BLaER1 treated with 17β-estradiol and CSF1 and Interleukin-3, amounts not matched to agents 10 nM and 100 nM (cell line): ENCODE data around the gene CPN2.

ENCODE experiments used
- H3K27ac ChIP-seq, 11 experiments: shearing (Covaris generic); formaldehyde crosslinking; 2 replicates each; pipeline ENCODE4 v1.8.1; 2022
- H3K27me3 ChIP-seq, 11 experiments: shearing (Covaris generic); formaldehyde crosslinking; 2 replicates each; pipeline ENCODE4 v1.8.1; 2022
- H3K36me3 ChIP-seq, 11 experiments: shearing (Covaris generic); formaldehyde crosslinking; 2 replicates each; pipeline ENCODE4 v1.8.1; 2022
- H3K4me1 ChIP-seq, 10 experiments: shearing (Covaris generic); formaldehyde crosslinking; 2 replicates each; pipeline ENCODE4 v1.8.1; 2022
- H3K4me2 ChIP-seq, 11 experiments: shearing (Covaris generic); formaldehyde crosslinking; 2 replicates each; pipeline ENCODE4 v1.8.1; 2022
- H3K4me3 ChIP-seq, 10 experiments: shearing (Covaris generic); formaldehyde crosslinking; 2 replicates each; pipeline ENCODE4 v1.8.1; 2022
- H3K9ac ChIP-seq, 11 experiments: shearing (Covaris generic); formaldehyde crosslinking; 2 replicates each; pipeline ENCODE4 v1.8.1; 2022
- H3K9me3 ChIP-seq, 11 experiments: shearing (Covaris generic); formaldehyde crosslinking; replicated peaks in 1 of 11; 2 replicates each; pipeline ENCODE4 v1.8.1; 2022
- H4K20me1 ChIP-seq, 11 experiments: shearing (Covaris generic); formaldehyde crosslinking; 2 replicates each; pipeline ENCODE4 v1.8.1; 2022
- Cebpa-rat ChIP-seq, 11 experiments: shearing (Covaris generic); IDR thresholded peaks; 2 replicates each; pipeline ENCODE4 v1.8.1; 2022

Gene CPN2

DNA sequence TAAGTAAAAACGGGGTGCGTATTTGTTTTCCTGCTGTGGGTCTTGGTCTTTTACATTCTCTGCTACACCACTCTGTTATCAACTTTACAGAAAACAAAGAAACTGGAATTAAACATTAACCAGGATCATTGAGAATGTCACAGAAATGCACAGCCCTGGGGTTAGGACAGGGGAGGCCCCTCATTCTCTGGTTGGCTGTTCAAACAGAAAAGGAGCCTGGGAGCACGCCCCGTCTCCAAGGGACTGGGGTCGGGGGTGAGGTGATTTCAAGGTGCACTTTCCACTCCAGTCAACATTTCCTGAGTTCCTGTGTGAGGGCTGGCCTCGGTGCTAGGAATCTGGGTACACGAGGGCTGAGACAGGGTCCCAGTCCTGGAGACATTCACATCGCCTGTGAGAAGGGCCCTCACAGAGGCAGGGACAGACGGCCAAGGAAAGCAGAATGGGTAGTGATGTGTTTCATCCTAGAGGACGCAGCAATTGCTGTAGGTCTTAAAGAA is 30.3 kb downstream of the CPN2 start:
- no peak for TF ChIP-seq Cebpa-rat (IDR thresholded peaks at IDR 0.05)
- Histone ChIP-seq H3K4me3 (no peak overlapping the region), H3K4me2 (no peak overlapping the region), H3K27me3 (peaks cover 0 to 16% (median 10%) of the 10 kb centered on the region in 11 experiments; a peak in 12 of 22 replicates), H3K9ac (no peak overlapping the region), H3K27ac (no peak overlapping the region), H3K36me3 (no peaks in the 10 kb centered on the region; a peak in 2 of 22 replicates), H3K4me1 (peaks cover 0 to 19% (median 9%) of the 10 kb centered on the region in 10 experiments; a peak in 8 of 20 replicates), H3K9me3 (peaks cover 22 to 38% (median 25%) of the 10 kb centered on the region in 11 experiments), H4K20me1 (no peaks in the 10 kb centered on the region)

- Histone ChIP-seq H3K27ac (no peak overlapping the region), H3K4me1 (peaks cover 0 to 23% (median 12%) of the 10 kb centered on the region in 10 experiments; a peak in 14 of 20 replicates), H3K9me3 (peaks cover 22 to 34% (median 24%) of the 10 kb centered on the region in 11 experiments), H4K20me1 (no peaks in the 10 kb centered on the region), H3K4me3 (no peak overlapping the region), H3K9ac (no peak overlapping the region), H3K36me3 (no peaks in the 10 kb centered on the region; a peak in 2 of 22 replicates), H3K27me3 (peaks cover 4 to 22% (median 15%) of the 10 kb centered on the region in 11 experiments), H3K4me2 (no peak overlapping the region)
- TF ChIP-seq Cebpa-rat (IDR thresholded peaks at IDR 0.05), result no peak
These were observed 31.0 kb downstream of the CPN2 start for GRCh38 chr3:194320100-194320499.

DNA sequence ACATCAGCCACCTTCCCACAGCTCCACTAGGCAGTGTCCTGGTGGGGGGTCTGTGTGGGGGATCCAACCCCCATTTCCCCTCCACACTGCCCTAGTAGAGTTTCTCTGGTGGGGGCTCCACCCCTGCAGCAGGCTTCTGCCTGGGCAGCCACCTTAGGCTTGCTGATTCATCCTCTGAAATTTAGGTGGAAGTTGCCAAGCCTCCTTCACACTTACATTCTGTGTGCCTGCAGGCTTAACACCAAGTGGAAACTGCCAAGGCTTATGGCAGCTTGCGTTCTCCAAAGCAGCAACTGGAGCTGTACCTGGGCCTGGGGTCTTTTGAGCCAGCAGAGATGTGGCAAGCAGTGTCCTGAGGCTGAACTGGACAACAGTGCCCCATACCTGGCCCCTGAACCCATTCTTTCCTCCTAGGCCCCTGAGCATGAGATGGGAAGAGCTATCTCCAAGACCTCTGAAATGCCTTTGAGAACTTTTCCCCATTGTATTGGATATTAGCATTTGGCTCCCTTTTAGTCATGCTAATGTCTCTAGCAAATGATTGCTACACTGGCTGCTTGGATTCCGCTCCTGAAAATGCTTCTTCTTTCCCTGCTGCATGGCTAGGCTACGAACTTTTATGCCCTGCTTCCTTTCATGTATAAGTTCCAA is 32.5 kb downstream of the CPN2 start:
- no peak for TF ChIP-seq Cebpa-rat (IDR thresholded peaks at IDR 0.05)
- H3K27ac ChIP-seq, result no peak overlapping the region

DNA sequence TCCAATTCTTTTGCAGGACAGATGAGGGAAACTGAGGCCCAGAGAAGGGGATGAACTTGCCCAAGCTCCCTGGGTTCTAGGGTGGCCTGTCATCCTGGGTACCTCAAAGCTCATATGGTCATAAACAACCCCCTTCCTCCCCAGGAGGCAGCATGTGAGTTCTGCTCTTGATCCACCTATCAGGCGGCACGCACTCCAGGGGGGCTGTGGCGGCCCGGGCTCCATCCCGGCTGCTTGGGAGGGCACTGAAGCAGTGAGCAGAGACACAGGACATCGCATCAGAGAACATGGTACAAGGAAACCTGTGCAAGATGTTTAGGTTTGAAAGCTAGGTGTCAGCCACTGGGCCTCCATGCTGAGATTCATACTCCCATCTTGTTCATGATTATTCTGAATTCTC is 34.2 kb downstream of the CPN2 start:
- H3K9ac ChIP-seq, result no peak overlapping the region
- no peak overlapping the region for H3K4me2 ChIP-seq
- no peak overlapping the region for H3K27ac ChIP-seq
- H3K4me1 ChIP-seq, result peaks cover 0 to 22% (median 9%) of the 10 kb centered on the region in 10 experiments; a peak in 13 of 20 replicates
- H3K36me3 ChIP-seq, result no peaks in the 10 kb centered on the region; a peak in 2 of 22 replicates
- peaks cover 36 to 54% (median 47%) of the 10 kb centered on the region in 11 experiments for H3K27me3 ChIP-seq
- peaks cover 0 to 12% (median 0%) of the 10 kb centered on the region in 11 experiments; a peak in 1 of 22 replicates for H4K20me1 ChIP-seq
- H3K4me3 ChIP-seq, result no peak overlapping the region
- no peak for TF ChIP-seq Cebpa-rat (IDR thresholded peaks at IDR 0.05)
- H3K9me3 ChIP-seq, result peaks cover 22 to 29% (median 24%) of the 10 kb centered on the region in 11 experiments

More for the DNA sequence above, 32.5 kb downstream of the CPN2 start:
- Histone ChIP-seq H3K27me3 (peaks cover 18 to 37% (median 30%) of the 10 kb centered on the region in 11 experiments), H3K4me3 (no peak overlapping the region), H3K9ac (no peak overlapping the region), H3K4me2 (no peak overlapping the region), H3K36me3 (no peaks in the 10 kb centered on the region; a peak in 2 of 22 replicates), H4K20me1 (0 out of 22 replicates have a peak, but pooled peaks cover 0 to 2% (median 0%) of the 10 kb centered on the region in 11 experiments), H3K9me3 (peaks cover 22 to 29% (median 24%) of the 10 kb centered on the region in 11 experiments), H3K4me1 (peaks cover 0 to 21% (median 11%) of the 10 kb centered on the region in 10 experiments; a peak in 14 of 20 replicates)

GRCh38 chr3:194315965-194316361 is 35.2 kb downstream of the CPN2 start:
- H3K4me2 ChIP-seq, result peak overlapping the region; percentile 87 to 100 (median 95)

DNA sequence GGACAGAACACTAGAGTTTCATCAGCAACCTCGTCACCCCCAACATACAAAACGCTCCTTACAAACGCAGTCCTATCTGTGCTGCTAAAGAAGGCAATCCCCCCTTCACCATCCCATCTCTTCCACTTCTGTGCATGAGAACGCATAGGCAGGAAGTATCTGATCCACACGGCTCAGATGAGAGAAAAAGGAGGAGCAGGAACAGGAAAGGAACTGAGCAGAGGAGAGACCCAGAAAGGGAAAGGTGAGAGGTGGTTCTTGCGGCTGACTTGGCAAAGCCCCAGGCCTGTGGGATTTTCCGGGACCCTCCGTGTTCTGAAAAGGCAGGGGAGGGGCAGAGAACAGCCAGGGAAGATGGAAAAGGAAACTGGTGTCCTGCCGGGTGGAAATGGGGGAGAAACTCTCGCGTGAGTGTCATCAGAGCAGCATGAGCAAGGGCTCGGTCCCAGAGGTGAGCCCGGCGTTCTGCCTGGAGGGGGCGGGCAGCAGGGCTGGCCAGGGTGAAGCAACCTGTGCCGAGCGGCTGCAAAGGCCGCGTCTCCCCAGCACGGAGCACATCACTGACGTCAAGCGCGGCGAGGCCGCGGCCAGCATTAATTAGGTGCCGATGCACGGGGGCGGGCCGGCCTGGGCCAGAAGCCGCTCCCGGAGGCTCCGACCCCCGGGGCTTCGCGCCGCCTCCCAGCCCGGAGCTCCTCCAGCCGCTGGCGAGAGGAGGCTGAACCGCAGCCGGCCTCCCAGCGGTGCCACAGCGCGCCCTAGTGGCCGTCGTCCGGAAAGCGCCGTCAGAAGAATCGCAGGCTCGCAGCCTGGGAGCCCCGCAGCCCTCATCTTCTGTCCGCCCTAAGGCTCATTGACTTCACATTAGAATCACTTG is 35.8 kb downstream of the CPN2 start:
- peaks cover 0 to 22% (median 9%) of the 10 kb centered on the region in 10 experiments; a peak in 13 of 20 replicates for H3K4me1 ChIP-seq
- H3K4me3 ChIP-seq, result peak overlapping the region; percentile 46 to 71 (median 57)
- H3K4me2 ChIP-seq, result peak overlapping the region; percentile 87 to 100 (median 95)
- H3K36me3 ChIP-seq, result no peaks in the 10 kb centered on the region; a peak in 2 of 22 replicates
- H3K9ac ChIP-seq, result peak overlapping the region in 10 of 11 experiments; percentile 40 to 67 (median 63); a peak in 19 of 22 replicates
- TF ChIP-seq Cebpa-rat (IDR thresholded peaks at IDR 0.05), result no peak
- H3K27me3 ChIP-seq, result peaks cover 43 to 70% (median 63%) of the 10 kb centered on the region in 11 experiments
- peaks cover 0 to 12% (median 0%) of the 10 kb centered on the region in 11 experiments; a peak in 1 of 22 replicates for H4K20me1 ChIP-seq
- H3K9me3 ChIP-seq, result peaks cover 22 to 29% (median 24%) of the 10 kb centered on the region in 11 experiments
- peak overlapping the region in 3 of 11 experiments; percentile 18 to 37 (median 21); a peak in 1 of 22 replicates for H3K27ac ChIP-seq

More at GRCh38 chr3:194315965-194316361, 35.2 kb downstream of the CPN2 start:
- peaks cover 43 to 64% (median 56%) of the 10 kb centered on the region in 11 experiments for H3K27me3 ChIP-seq
- peak overlapping the region in 7 of 10 experiments; percentile 53 to 71 (median 60); a peak in 11 of 20 replicates for H3K4me3 ChIP-seq
- H3K9me3 ChIP-seq, result peaks cover 22 to 29% (median 24%) of the 10 kb centered on the region in 11 experiments
- H3K4me1 ChIP-seq, result peaks cover 0 to 22% (median 9%) of the 10 kb centered on the region in 10 experiments; a peak in 13 of 20 replicates
- TF ChIP-seq Cebpa-rat (IDR thresholded peaks at IDR 0.05), result no peak
- H3K27ac ChIP-seq, result no peak overlapping the region
- H3K36me3 ChIP-seq, result no peaks in the 10 kb centered on the region; a peak in 2 of 22 replicates
- H4K20me1 ChIP-seq, result peaks cover 0 to 12% (median 0%) of the 10 kb centered on the region in 11 experiments; a peak in 1 of 22 replicates
- H3K9ac ChIP-seq, result peak overlapping the region in 1 of 11 experiments; percentile 63; a peak in 3 of 22 replicates

DNA sequence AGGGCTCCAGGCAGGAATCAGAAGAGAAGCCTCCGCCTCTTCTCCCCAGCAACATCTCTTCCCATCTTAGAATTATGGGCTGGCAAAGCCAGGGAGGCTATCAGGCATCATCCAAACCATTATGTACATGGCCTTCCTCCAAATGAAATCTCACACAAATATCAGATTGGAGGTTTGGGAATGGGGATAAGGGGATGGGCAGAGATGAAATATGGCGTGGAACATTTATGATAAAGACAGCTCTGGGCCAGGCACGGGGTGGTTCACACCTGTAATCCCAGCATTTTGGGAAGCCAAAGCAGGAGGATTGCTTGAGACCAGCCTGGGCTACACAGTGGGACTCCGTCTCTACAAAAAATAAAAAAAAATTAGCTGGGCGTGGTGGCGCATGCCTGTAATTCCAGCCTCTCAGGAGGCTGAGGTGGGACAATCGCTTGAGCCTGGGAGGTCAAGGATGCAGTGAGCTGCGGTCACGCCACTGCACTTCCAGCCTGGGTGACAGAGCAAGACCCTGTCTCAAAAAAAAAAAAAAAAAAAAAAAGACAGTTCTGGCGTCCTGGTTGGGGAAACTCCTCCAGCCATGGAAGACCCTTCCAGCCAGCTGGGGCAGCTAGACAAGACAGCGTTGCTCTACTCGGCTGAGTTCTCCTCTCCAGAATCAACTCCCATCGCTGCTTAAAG is 36.6 kb downstream of the CPN2 start:
- H3K4me3 ChIP-seq, result peak overlapping the region in 3 of 10 experiments; percentile 53 to 66 (median 66); a peak in 3 of 20 replicates
- H3K27ac ChIP-seq, result no peak overlapping the region
- peaks cover 0 to 12% (median 0%) of the 10 kb centered on the region in 11 experiments; a peak in 1 of 22 replicates for H4K20me1 ChIP-seq

More for the DNA sequence above, 36.6 kb downstream of the CPN2 start:
- H3K9ac ChIP-seq, result no peak overlapping the region
- H3K4me2 ChIP-seq, result peak overlapping the region in 10 of 11 experiments; percentile 87 to 100 (median 96); a peak in 17 of 22 replicates
- H3K27me3 ChIP-seq, result peaks cover 50 to 78% (median 71%) of the 10 kb centered on the region in 11 experiments
- no peaks in the 10 kb centered on the region; a peak in 2 of 22 replicates for H3K36me3 ChIP-seq
- TF ChIP-seq Cebpa-rat (IDR thresholded peaks at IDR 0.05), result no peak
- peaks cover 0 to 22% (median 9%) of the 10 kb centered on the region in 10 experiments; a peak in 13 of 20 replicates for H3K4me1 ChIP-seq
- peaks cover 15 to 22% (median 18%) of the 10 kb centered on the region in 11 experiments for H3K9me3 ChIP-seq
